GM18499 (cell line): ENCODE measurements around the gene XBP1.
"Not testable (repeated sequence)": the region's sequence is repeated elsewhere in the genome, so short reads cannot be mapped to it uniquely, and the experiment has no call there.

Experiments
- ATAC-seq: cut with Tn5 transposase; IDR thresholded peaks from one replicate; pipeline ENCODE4 v1.9.1; 2021; ENCODE audit warnings: moderate number of reproducible peaks; ENCODE audit not compliant: insufficient read depth, unreplicated experiment

Gene XBP1

DNA sequence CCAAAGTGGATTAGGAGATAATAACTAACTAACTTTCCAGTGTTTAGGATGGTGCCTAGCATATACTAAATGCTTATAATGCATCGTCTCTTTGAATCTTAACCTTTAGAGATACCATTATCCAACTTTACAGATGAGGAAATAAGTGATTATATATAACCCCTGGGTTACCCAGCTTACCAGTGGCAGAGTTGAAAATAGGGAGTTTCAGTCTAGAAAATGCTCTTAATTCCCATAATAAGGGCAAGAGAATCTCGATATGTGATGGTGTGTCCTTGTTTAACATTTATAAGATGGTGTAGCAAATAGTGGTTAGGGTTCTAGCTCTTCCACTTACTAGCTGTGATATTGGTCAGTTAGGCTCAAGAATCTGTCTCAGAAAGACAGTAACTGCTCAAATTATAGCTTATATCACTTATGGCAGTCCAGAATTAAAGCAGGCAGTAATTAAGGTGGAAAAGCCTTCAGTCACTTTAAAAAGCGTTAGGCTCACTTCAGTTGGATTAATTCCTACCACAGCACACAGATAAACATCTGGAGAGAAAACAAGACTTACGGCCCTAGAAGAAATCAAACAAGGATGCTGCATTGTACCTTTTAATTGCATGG, 6.3 kb downstream of the XBP1 start:
- no peak for ATAC-seq

DNA sequence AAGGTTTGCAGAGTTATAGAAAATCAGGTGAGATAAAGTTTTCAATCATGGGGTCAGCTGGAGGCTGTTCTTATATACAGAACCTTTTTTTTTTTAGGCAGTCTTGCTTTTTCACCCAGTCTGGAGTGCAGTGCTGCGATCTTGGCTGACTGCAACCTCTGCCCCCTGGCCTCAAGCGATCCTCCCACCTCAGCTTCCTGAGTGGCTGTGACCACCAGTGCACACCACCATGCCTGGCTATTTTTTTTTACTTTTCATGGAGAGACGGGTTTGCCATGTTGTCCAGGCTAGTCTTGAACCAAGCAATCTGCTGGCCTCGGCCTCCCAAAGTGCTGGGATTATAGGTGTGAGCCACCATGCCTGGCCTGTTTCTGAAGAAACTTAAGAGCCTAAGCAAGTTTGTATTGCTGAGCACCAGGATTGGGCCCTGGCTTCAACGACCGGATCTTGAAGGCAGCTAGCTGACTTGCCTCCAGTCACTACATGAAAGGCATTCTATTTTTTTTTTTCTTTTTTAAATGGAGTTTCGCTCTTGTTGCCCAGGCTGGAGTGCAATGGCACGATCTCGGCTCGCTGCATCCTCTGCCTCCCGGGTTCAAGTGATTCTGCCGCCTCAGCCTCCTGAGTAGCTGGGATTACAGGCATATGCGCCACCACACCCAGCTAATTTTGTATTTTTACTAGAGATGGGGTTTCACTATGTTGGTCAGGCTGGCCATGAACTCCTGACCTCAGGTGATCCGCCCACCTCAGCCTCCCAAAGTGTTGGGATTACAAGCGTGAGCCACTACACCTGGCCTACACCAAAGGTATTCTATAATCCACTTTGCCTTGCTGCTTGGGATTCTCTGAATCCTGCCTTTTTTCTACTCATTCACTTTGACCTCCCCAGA, 7.6 kb downstream of the XBP1 start:
- no peak for ATAC-seq

DNA sequence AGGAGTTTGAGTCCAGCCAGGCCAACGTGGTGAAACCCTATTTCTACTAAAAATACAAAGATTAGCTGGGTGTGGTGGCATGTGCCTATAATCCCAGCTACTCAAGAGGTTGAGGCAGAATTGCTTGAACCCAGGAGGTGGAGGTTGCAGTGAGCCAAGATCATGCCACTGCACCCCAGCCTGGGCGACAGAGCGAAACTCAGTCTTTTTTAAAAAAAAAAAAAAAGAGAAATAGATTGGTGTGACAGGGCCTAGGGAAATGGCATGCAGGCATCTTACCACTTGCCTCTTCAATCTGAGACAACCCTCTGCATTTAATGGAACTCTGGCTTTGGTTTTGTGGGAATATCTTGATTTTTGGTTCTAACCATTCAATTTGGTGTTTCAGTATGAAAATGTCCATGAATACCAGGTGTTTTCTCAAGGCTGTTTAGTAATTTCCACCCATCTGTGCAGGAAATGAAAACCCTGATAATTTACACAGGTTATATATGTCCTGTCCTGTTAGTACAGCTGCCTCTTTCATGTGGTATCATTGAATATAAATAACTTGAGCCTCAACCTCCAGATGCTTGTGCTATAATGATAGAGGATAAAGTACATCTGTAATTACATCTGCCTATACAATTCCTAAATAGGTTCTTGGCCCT, 8.4 kb downstream of the XBP1 start:
- ATAC-seq, result no peak

DNA sequence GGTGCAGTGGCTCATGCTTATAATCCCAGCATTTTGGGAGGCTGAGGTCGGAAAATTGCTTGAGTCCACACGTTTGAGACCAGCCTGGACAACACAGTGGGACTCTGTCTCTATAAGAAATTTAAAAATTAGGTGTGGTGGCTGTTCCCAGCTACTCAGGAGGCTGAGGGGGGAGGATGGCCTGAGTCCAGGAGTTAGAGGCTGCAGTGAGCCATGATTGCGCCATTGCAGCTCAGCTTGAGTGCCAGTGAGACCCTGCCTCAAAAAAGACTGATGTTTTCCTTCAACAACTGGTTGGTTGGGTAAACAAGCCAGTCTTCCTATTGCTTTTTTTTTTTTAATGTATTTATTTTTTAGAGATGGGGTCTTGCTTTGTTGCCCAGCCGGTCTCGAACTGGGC, 9.2 kb downstream of the XBP1 start:
- no peak for ATAC-seq

DNA sequence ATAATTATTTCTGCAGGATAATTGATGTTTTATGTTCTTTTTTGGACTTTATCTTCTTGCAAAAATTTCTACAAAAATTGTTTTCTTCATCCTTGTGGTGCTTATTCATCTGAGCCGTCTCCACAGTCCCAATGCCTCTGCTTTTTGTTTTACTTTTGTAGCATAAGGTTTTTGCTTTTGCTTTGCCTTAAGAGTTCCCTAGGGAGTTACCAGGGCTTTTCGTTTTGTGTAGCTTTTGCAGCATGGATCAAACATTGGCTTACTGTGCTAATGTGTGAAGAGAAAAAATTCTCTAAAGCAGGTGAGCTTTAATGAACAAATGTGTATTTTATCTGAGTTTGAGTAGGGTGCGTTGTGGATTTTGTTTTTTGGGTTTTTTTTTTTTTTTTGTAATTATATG, 11.8 kb downstream of the XBP1 start:
- ATAC-seq, result no peak

DNA sequence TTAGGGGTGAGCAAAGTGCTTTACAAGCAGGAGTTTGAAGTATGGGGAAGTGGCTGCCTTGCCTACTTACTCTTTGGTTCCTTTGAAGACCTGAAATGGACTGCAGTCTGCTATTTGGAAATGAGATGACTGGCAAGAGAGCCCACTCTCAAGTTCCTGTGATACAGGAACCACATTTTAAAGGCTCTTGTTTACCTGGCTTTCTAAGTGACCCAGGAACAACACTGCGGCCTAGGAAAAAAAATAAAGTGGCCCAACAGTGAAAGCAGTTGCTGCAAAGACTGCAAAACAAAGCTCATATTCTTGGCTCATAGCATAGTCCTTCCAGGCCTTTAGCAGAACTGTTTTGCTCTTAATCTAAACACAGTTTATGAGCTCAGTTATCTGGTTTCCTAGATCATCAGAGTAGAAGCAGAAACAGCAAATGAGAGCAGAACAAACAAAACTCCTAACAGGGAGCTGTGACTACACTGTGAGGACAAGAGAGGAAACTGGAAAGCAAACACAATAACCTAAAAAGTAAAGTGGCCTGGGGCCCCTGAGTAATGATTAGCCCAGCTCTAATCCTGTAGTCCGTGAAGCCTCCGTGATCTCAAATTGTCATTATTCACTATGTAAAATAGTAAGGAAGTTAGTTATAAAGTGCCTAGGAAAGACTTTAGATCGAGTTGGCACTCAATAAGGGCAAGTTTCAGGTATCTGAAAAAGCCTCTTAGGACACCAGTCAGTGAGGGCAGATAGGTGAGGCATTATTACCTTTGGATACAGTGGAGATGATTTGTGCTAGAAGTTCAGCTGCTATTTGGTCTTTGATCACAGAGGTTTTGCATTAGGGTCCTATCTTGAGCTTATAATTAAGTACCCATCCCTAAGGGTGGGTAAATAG, 16.3 kb downstream of the XBP1 start:
- ATAC-seq, result no peak

DNA sequence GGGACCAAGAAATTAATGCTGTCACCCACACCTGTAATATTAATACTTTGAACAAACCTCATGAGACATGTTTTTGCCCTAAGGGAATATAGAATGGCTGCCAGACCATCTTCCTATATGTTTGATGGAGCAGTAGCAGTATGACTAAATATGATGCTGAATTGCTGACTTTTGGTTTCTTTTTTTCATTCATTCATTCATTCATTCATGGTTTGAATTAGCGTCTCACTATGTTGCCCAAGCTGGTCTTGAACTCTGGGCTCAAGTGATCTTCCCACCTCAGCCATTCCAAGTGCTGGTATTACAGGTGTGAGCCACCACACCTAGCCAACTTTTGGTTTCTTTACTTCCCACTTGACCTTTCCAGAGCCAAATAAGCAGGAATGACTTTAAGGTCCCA, 20.1 kb downstream of the XBP1 start:
- no peak for ATAC-seq

DNA sequence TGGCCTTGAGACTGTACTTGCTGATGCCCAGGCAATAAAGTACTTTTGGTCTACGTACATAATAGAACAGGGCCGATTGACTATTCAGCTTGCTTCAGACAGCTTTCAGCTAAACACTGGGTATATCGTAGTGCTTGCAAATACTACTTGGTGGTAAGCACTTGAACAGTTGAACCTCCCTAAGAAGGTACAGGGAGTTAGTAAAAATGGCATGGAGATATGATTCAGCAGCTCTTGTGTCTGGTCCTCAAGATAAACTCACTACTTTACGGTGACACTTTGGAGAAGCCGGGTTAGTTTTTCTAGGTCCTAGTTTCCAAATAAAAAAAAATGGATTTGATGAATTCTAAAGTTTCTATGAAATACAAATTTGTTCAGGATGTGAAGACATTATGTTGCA, 20.5 kb downstream of the XBP1 start:
- no peak for ATAC-seq

DNA sequence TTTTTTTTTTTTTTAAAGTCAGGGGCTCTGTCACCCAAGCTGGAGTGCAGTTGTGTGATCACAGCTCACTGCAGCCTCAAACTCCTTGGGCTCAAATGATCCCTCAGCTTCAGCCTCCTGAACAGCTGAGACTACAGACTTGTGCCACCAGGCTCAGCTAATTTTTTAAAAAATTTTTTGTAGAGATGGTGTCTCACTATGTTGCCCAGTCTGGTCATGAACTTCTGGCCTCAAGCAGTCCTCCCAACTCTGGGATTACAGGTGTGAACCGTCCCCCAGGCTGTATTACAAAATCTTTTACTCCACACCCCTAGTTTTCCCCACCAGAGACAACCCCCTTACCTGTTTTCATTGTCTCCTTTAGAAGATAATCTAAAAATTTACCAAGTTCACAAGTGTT, 26.0 kb downstream of the XBP1 start:
- no peak for ATAC-seq

DNA sequence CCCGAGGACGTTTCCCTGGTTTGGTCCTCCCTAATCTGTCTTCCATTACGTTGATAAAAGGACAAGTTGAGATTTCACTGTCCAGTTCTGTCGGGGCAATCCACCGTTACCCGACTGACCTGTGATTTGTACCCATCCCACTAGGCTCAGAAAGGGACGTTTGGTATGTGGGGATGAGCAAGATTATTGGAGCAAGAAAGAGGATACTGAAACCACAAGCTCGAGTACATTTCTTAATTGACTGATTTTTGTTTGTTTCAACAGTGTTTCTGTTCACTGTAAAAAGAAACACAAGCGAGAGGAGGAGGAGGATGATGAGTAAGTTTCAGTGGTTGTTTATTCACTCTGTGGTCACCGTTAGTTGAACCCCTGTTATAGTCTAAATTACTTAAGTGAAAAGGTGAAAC, 26.9 kb downstream of the XBP1 start:
- ATAC-seq, result no peak

DNA sequence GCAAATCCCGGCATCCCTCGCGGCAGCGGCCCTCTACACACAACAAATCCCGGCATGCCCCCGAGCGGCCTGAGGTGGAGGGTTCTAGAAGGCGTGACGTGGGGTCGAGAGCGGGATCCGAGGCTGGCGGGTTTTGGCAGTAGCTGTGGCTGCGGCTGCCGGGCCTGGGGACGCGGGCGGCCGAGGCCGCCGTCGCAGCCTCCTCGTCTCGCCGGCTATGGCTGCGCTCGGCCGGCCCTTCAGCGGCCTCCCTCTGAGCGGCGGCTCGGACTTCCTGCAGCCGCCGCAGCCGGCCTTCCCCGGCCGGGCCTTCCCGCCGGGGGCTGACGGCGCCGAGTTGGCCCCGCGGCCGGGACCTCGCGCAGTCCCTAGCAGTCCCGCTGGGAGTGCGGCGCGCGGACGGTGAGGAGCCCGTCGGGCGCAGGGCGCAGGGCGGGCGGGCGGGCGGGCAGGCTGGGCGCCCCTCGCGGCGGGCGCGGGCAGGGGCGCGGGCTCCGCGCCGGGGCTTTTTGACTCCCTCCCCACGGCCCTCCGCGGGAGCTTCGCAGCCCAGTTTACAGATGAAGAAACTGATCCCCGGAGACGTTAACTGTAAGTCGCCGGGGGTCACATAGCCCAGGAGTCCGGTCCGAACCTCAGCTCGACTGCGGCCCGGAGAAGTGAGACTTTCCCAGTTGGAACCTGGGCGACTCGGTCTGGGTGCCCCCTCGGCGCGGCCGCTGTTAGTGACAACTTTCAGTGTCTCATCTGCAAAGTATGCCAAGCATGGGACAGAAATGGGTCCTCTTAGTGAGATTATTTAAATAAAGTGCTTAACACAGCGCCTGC, 27.5 kb downstream of the XBP1 start, which contains the start of gene CCDC117:
Gene CCDC117 (plus strand): TSS at position 63 of the 828 bp plus-strand sequence. CDS start 155 bp downstream, at position 218.
- ATAC-seq, result peak; percentile 76

DNA sequence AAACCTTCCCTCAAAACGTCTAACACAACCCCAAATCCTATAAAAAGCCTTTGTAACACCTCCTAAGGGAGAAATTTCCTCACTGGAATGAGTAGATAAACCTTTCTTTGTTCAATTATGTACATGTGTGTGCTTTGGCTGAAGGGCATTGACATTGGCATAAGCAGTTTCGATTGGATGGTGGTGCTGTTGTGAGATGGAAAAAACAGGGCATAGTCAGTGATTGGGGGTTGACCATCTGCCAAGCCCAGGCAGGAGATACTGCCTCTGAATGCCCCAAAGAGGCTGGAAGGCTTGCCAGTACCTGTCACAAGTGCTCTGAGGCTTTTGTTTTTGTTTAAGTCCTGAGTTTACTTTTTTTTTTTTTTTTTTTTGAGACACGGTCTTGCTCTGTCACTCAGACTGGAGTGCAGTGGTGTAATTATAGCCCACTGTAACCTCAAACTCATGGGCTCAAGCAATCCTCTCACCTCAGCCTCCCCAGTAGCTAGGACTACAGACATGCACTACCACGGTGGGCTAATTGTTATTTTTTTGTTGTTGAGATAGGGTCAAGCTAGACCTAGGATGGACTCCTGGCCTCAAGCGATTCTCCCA, 29.1 kb downstream of the XBP1 start:
- ATAC-seq, result no peak

DNA sequence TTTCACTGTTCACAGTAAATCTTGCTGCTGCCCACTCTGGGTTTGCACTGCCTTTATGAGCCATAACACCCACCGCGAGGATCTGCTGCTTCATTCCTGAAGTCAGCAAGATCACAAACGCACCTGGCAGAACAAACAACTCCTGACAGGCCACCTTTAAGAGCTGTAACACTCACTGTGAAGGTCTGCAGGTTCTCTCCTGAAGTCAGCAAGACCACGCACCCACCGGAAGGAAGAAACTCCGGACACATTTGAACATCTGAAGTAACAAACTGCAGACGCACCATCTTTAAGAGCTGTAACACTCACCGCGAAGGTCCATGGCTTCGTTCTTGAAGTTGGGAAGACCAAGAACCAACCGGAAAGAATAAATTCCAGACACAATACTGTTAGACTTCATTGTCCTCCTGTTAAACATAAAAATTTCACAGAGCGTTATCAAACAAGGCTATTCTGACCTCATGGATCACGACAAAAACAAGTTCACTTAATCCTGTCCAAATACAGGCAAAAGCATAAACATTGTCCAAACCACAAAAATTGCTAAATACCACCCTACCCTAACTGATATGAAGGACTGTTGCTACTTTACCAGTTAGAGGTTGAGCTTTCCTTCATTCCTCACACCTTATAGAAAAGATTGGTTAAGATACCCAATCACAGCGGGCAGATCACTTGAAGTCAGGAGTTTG, 30.8 kb downstream of the XBP1 start:
- no peak for ATAC-seq

DNA sequence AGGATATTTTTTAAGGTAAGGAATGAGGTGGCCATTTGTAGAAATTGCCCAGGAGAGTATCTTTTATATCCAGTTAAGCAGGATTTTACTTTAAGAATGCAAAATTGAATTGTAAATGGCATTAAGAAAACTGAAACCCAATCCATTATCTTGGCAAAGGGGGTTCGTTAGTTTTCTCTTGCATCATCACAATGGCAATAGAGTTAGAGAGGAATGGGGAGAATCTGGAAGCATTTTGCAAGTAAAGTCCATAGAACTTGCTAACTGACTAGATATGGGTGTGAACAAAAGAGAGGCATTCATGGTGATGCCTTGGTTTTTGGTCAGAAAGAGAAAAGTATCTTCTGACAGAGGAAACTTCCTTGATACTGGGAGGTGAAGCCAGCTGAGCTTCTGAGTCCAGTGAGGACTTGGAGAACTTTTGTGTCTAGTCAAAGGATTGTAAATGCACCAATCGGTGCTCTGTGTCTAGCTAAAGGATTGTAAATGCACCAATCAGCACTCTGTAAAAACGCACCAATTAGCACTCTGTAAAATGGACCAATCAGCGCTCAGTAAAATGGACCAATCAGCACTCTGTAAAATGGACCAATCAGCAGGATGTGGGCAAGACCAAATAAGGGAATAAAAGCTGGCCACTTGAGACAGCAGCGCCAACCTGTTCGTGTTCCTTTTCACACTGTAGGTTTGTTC, 31.5 kb downstream of the XBP1 start:
- ATAC-seq, result no peak

DNA sequence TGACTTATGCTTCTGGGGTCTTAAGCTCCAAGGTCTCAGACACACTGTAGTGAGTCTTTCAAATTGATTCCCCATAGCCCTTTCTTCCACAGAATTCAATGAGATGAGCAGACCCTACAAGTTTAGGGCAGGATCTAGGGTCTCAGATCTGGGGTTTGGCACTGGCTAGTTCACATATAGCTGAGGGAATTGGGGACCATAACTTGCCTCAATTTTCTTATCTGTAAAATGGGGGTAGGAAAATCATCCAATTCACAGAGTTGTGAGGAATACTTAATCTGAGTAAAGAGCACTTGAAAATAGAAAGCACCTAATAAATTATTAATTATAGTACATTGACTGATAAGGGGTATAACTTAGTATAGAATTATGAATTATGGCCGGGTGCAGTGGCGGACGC, 33.7 kb downstream of the XBP1 start:
- no peak for ATAC-seq

DNA sequence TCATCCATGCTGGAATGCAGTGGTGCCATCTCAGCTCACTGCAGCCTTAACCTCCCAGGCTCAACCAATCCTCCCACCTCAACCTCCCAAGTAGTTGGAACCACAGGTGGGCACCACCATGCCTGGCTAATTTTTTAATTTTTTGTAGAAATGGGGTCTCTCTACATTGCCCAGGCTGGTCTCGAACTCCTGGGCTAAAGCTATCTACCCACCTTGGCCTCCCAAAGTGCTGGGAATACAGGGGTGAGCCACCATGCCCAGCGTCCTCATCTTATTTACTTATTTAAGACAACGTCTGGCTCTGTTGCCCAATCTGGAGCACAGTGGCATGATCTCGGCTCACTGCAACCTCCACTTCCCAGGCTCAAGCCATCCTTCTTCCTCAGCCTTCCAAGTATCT, 38.4 kb downstream of the XBP1 start:
- not testable (repeated sequence) for ATAC-seq

DNA sequence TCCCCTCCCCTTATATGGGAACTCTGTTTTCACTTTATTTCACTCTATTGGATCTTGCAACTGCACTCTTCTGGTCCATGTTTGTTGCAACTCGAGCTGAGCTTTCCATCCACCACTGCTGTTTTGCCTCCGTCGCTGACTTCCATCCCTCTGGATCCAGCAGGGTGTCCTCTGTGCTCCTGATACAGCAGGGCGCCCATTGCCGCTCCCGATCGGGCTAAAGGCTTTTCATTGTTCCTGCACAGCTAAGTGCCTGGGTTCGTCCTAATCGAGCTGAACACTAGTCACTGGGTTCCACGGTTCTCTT, 39.0 kb downstream of the XBP1 start:
- no peak for ATAC-seq

DNA sequence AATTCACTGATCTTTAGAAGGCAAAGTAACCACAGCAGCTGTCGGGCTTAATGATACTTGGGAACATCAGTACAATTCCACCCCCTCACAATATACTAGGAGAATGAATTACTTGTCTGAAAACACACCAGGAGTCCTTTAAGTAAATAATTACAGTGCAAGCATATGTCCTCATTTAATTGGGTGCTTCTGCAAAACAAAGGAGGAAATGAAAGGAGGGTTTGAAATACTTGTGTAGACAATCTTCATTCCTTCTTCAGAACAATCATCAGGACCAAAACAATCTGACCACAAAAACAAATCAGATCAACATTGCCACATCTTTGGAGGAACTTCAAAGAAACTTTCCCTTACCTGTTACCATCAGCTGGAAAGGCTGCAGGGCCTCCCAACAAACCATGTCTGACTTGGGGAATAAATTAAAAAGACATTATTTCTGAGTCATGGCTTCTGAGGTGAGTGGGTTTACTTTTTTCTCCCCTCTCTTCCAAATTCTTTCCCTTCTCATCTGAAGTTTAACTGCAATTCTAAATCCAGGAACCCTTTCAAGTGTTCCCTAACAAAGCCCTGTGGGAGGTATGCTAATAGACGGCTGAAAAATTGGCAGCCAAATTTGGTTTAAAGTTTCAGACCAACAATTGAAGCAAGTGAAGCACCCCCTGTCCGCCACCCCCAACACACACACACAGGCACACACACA, 40.4 kb downstream of the XBP1 start:
- ATAC-seq, result no peak
